Fibroblast of mammary gland (primary cell): ENCODE data around the gene BNC2.

Source experiments
- DNase-seq: peaks from one replicate; pipeline ENCODE4 v3.0.0-alpha.2; 2010; ENCODE audit warnings: low read depth
- H3K4me3 ChIP-seq: 2 replicates; pipeline ENCODE4 v1.5.1; 2011; ENCODE audit warnings: low read depth, mild to moderate bottlenecking, low read length, moderate library complexity; ENCODE audit not compliant: control insufficient read depth
- CTCF ChIP-seq: conservative IDR thresholded peaks from 2 replicates; pipeline ENCODE4 v1.5.1; 2011; ENCODE audit warnings: low read depth, low read length, inconsistent platforms; ENCODE audit not compliant: control insufficient read depth, insufficient read depth

BNC2 gene

GRCh38 chr9:16361118-16361517, 509.4 kb downstream of the BNC2 start:
- no peak for TF ChIP-seq CTCF
- no peak overlapping the region for H3K4me3 ChIP-seq
- DNase-seq = peak; percentile 51

DNA sequence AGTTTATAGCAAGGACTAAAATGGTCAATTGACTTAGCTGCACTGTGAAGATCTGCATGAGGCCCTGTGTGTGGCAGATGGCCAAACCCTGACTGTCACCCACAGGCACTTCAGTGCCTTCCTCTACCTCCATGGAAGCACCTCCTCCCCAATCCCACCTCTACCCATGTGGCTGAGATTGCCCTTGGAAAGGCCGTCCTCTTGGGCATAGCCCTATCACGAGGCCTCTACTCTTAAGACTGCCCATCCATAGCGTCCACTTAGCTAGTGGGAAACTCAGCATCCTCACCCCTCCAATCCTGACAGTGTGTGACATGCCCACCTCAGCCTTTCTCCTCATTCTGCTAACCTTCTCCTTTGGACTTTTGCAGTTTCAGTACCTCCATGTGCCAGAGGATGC, 510.2 kb downstream of the BNC2 start:
- no peak overlapping the region for H3K4me3 ChIP-seq
- TF ChIP-seq CTCF = no peak

More for the DNA sequence above, 510.2 kb downstream of the BNC2 start:
- no peak for DNase-seq
